Activated CD8-positive, alpha-beta T cell treated with anti-CD3 and anti-CD28 coated beads for 36 hours (primary cell): Measurements from ENCODE around the gene C20orf144. TPM values are rescaled to one million over a fixed set of nuclear protein-coding genes. Genes with fewer than 3 reads are reported as not detected.

Source experiments
- ATAC-seq: fragments of 200-7000 bp; cut with Tn5 transposase; one replicate; pipeline ENCODE4 v1.10.0; 2021; ENCODE audit warnings: mild to moderate bottlenecking, moderate library complexity
- CTCF ChIA-PET: fragments of 350-600 bp; sonication (Branson Sonifier 250); formaldehyde crosslinking; loops from one replicate; lab custom pipeline; 2021; ENCODE audit warnings: antibody characterized with exemption; lab: Charles Lee
- POLR2A ChIA-PET: fragments of 350-600 bp; sonication (Branson Sonifier 250); formaldehyde crosslinking; loops from one replicate; lab custom pipeline; 2021; ENCODE audit warnings: antibody characterized with exemption; lab: Charles Lee
- DNase-seq: peaks from one replicate; pipeline ENCODE4 v3.0.0-alpha.2; 2020
- H3K27ac Mint-ChIP-seq: one replicate; pipeline ENCODE4 v1.8.0; 2021; ENCODE audit warnings: mild to moderate bottlenecking, mixed read lengths
- H3K27me3 Mint-ChIP-seq: one replicate; pipeline ENCODE4 v1.8.0; 2021; ENCODE audit warnings: mixed read lengths
- H3K36me3 Mint-ChIP-seq: one replicate; pipeline ENCODE4 v1.8.0; 2021; ENCODE audit warnings: low read depth, mixed read lengths
- H3K4me1 Mint-ChIP-seq: one replicate; pipeline ENCODE4 v1.8.0; 2021; ENCODE audit warnings: low read depth, mixed read lengths
- H3K4me3 Mint-ChIP-seq: one replicate; pipeline ENCODE4 v1.8.0; 2021; ENCODE audit warnings: mild to moderate bottlenecking, moderate library complexity, mixed read lengths
- H3K9me3 Mint-ChIP-seq: one replicate; pipeline ENCODE4 v1.8.0; 2021; ENCODE audit warnings: mixed read lengths
- CTCF ChIP-seq: fragments of 200-600 bp; IDR thresholded peaks from one replicate; pipeline ENCODE4 v1.8.0; 2022; ENCODE audit warnings: antibody characterized with exemption, mild to moderate bottlenecking
- intact Hi-C: fragments of 100-400 bp; cut with micrococcal nuclease; formaldehyde crosslinking; loops from one replicate; pipeline ENCODE4 v1.10.0; 2022
- total RNA-seq, 2 experiments: library from RNA; stranded (reverse); gene quantifications; one replicate each; pipeline ENCODE4 v1.2.3, GENCODE V29; 2021

The C20orf144 gene
- total RNA-seq, 2 experiments from 2014 or later, result 0.29 to 0.36 TPM

- H3K27me3 Mint-ChIP-seq, result no peaks in the 10 kb centered on the region
- intact Hi-C loops, result no loop called here
- ATAC-seq (peak; percentile 71), DNase-seq (peak; percentile 89)
- CTCF ChIA-PET, result interaction anchor here (0.7 to 4.2 kb wide), 4 partner anchors 11 to 215 kb away, joined by 3 to 20 read pairs (median 4); no protein-coding TSS in a partner anchor
- H3K9me3 Mint-ChIP-seq, result no peaks in the 10 kb centered on the region
- peak overlapping the region; percentile 67 for H3K4me3 Mint-ChIP-seq
- H3K27ac Mint-ChIP-seq, result peak overlapping the region; percentile 87
- H3K36me3 Mint-ChIP-seq, result peaks cover 4% of the 10 kb centered on the region
- peaks cover 31% of the 10 kb centered on the region for H3K4me1 Mint-ChIP-seq
- TF ChIP-seq CTCF, result no peak
- POLR2A ChIA-PET, result interaction anchor here (0.7 to 15.4 kb wide), 7 partner anchors 9 to 219 kb away, joined by 3 to 262 read pairs (median 5); partner anchors contain the start of gene NECAB3
These were observed 1.3 kb downstream of the C20orf144 start for GRCh38 chr20:33663161-33664084.

GRCh38 chr20:33664085-33664761 lies 2.1 kb downstream of the C20orf144 start:
- Mint-ChIP-seq H3K4me3 (peak overlapping the region; percentile 67), H3K36me3 (peaks cover 10% of the 10 kb centered on the region), H3K27me3 (no peaks in the 10 kb centered on the region), H3K27ac (peak overlapping the region; percentile 72), H3K4me1 (peaks cover 37% of the 10 kb centered on the region), H3K9me3 (no peaks in the 10 kb centered on the region)
- ChIA-PET CTCF (interaction anchor here (0.7 to 4.7 kb wide), 7 partner anchors 12 to 219 kb away, joined by 3 to 30 read pairs (median 4); partner anchors contain the start of gene SNTA1), POLR2A (interaction anchor here (0.6 to 15.4 kb wide), 9 partner anchors 8 to 221 kb away, joined by 3 to 262 read pairs (median 4); partner anchors contain the start of gene NECAB3)
- ATAC-seq (no peak), DNase-seq (no peak)
- intact Hi-C loops, result no loop called here
- no peak for TF ChIP-seq CTCF

- DNase-seq (peak; percentile 36), ATAC-seq (no peak)
- H3K36me3 Mint-ChIP-seq, result peaks cover 10% of the 10 kb centered on the region
- TF ChIP-seq CTCF, result no peak
- CTCF ChIA-PET, result interaction anchor here (0.7 to 4.7 kb wide), 5 partner anchors 12 to 220 kb away, joined by 3 to 30 read pairs (median 4); partner anchors contain the start of gene SNTA1
- H3K4me1 Mint-ChIP-seq, result peaks cover 37% of the 10 kb centered on the region
- POLR2A ChIA-PET, result interaction anchor here (0.6 to 15.4 kb wide), 6 partner anchors 8 to 222 kb away, joined by 3 to 262 read pairs (median 6); partner anchors contain the start of gene NECAB3
- peak overlapping the region; percentile 72 for H3K27ac Mint-ChIP-seq
- H3K4me3 Mint-ChIP-seq, result peak overlapping the region; percentile 67
- intact Hi-C loops, result loop anchor here (5.0 kb wide), 2 partner anchors 68 to 207 kb away; partner anchors contain the start of gene ZNF341
- no peaks in the 10 kb centered on the region for H3K9me3 Mint-ChIP-seq
- no peaks in the 10 kb centered on the region for H3K27me3 Mint-ChIP-seq
These were observed 2.6 kb downstream of the C20orf144 start for GRCh38 chr20:33664762-33665144.

- CTCF ChIA-PET, result interaction anchor here (0.7 to 5.3 kb wide), 19 partner anchors 9 to 266 kb away, joined by 3 to 71 read pairs (median 7); partner anchors contain the start of genes CBFA2T2, CDK5RAP1, SNTA1 and ZNF341
- H3K36me3 Mint-ChIP-seq, result peaks cover 10% of the 10 kb centered on the region
- H3K4me3 Mint-ChIP-seq, result peak within 1 kb of the TSS; percentile 83
- POLR2A ChIA-PET, result interaction anchor here (0.8 to 15.4 kb wide), 10 partner anchors 9 to 223 kb away, joined by 3 to 262 read pairs (median 7); partner anchors contain the start of genes NECAB3, PXMP4, SNTA1 and ZNF341
- TF ChIP-seq CTCF, result no peak
- H3K4me1 Mint-ChIP-seq, result peaks cover 37% of the 10 kb centered on the region
- ATAC-seq, result peak; percentile 70
- intact Hi-C loops, result loop anchor here (5.0 kb wide), 2 partner anchors 66 to 209 kb away; partner anchors contain the start of gene ZNF341
- H3K9me3 Mint-ChIP-seq, result no peaks in the 10 kb centered on the region
- DNase-seq, result peak; percentile 93
- H3K27me3 Mint-ChIP-seq, result no peaks in the 10 kb centered on the region
- H3K27ac Mint-ChIP-seq, result peak within 1 kb of the TSS; percentile 90
These were observed 4.4 kb downstream of the C20orf144 start, which contains the start of gene ACTL10 for GRCh38 chr20:33666293-33667244. ACTL10 (plus strand) TSS chr20:33666943; CDS start chr20:33667498, 555 bp downstream.
